Stimulated activated CD8-positive, alpha-beta memory T cell treated with anti-CD3 and anti-CD28 coated beads, Interleukin-7, amount 100 ng/mL, for 48 hours (primary cell): Measurements from ENCODE around the gene RAB7B.
"Not testable (repeated sequence)": the region's sequence is repeated elsewhere in the genome, so short reads cannot be mapped to it uniquely, and the experiment has no call there.

Experiments
- DNase-seq, 2 donors: peaks; one replicate each; pipeline ENCODE4 v3.0.0-alpha.2; 2020; ENCODE audit warnings: low read depth in 1 of 2; ENCODE audit errors: extremely low read depth in 1 of 2

Gene RAB7B, protein sequence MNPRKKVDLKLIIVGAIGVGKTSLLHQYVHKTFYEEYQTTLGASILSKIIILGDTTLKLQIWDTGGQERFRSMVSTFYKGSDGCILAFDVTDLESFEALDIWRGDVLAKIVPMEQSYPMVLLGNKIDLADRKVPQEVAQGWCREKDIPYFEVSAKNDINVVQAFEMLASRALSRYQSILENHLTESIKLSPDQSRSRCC

DNA sequence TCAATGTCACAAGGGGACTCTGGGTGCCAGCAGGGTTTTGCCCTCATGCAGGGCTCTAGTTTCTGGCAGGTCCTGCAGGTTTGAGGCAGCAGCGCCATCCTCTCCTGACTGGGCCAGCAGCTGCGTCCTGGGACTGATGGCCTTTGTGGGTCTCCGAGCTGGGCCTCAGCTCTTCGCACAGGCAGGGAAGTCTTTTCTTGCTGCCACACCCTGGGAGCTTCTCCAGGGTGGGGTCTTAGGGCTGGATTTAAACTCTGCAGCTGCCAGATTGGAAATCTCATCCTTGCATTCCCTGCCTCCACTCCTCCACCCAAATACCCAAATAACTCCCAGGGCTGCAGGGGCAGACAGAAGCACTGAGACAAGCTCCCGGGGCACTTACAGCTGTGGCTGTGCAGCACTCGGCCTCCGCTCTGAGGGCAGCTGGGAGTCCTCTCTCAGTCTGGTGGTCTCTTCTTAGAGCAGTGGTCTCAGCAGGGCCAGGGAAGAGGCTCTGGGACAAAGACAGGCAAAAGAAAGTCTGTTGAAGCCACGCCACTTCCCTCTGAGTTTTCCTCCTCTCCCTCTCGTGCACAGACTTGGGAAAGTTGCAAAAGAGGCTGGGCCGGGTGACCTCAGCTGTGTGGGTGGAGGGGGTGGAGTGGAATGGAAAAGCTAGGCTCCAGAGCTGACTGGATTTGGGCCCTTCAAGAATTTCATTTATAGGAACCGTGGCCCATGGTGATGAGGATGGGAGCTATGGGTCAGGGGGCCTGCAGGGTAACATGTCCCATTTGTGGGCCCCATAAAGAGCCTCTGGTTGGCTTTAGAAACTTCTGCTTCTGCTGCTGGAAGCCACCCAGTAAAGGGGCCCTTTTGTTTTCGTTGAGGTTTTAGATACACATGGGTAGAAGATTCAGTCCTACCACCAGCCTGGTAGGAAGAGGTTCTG, at the start of gene RAB7B:
Gene RAB7B (minus strand): TSS at position 525 of the 931 bp plus-strand sequence. CDS start 9,260 bp downstream, outside the sequence.
- no peak for DNase-seq

DNA sequence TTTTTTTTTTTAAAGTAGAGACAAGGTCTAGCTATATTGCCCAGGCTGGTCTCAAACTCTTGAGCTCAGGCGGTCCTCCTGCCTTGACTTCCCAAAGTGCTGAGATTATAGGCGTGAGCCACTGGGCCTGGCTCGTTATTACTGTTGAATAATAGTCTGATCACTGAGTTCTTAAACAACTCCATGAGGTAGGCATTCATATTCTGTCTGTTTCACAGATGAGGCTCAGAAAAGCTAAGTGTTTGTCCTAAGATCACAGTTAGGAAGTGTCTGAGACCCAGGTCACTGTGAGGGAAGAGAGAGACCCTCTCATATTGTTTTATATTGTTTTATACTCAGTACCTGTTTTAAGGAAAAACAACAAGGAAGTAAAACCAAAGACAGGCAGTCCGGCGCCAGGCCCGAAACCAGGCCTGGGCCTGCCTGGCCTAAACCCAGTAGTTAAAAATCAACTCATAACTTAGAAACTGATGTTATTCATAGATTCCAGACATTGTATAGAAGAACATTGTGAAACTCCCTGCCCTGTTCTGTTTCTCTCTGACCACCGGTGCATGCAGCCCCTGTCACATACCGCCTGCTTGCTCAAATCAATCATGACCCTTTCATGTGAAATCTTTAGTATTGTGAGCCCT, 49.2 kb upstream of the RAB7B start:
- not testable (repeated sequence) for DNase-seq

DNA sequence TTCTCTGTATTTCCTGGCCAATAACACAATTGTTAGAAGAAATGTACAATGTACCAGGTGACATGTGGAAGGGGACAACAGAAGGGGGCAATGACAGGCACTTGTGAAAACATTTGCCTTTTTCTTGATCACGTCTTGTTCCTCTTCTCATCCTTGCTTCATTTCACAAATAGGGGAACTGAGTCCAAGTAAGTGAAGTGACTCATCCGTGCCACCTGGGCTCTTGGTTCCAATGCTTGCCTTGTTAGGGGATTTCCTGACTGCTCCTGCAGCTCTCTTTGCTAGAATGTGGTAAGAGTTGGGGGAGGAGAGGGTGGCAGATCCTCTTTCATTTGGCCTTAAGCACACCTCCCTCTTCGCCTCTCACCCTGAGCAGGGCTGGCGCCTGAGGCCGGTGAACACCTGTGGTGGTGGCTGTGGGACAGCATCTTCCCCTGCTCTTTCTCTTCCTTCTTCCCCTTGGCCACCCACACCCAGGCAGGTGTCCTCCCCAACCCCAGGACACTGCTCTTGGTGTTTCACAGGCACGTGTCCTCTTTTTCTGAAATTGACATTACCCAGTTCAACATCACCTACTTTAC, 47.5 kb upstream of the RAB7B start:
- DNase-seq = peak; percentile 10 to 42

DNA sequence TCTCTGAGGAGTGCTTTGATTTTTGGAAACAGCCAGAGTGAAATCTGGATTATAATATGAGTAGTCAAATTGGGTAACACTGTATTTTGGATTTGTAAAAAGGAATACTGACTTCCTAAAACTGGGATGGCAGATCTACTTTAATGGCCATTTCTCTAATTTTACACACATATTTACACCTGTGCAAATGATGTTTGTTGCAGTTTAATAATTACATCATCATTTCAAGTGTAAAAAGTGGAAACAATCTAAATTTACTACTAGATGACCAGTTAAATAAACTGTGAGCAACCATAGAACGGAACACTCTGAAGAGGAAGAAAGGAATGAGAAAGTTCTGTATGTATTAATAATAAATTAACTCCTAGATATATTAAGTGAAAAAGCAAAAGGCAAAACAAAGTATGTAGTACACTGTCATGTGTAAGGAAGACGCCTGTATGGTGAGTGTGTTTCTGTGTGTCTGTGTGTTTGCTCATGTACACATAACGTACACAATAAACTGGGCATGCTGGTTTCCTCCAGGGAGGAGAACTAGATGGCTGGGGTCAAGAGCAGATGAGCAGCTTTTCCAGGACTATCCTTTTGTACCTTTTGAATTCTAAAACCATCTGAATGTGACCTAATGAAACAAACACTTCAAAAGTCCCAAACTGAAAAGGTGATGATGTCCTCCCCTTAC, 46.9 kb upstream of the RAB7B start:
- no peak for DNase-seq

DNA sequence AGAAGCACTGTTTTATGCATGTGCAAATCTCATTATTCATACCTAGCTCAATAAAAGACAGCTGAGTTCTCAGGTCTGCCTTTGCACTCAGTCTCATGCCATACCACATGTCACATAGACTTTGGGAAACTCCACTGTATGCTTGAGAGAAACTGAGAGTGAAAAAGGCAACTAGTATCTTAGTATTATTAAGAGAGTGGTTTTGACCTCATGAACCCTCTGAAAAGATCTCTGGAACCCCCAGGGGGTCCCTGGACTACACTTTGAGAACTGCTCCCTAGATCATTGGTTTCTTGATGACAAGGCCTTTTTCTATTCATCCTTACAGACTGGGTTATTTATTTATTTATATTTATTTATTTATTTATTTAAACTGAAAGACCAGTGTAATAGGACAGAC, 46.1 kb upstream of the RAB7B start:
- DNase-seq = no peak

DNA sequence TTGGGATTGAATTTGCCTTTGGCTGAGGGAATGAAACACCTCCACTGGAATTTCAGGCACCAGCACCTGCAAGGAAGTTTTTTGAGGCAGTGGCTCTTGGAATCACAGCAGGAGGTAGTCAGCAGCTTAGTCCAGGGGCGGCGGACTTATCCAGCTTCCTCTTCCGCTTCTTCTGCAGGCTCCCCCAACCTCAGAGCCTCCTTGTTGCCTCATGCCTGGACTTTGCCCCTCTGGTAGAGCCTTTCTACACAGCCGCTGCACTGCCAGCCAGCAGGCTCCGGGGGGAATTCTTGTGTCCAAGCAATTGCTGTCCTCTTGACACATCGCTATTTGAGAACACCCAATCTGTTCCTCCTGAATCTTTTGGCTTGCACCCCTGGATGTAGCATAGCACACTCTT, 45.4 kb upstream of the RAB7B start:
- no peak for DNase-seq

DNA sequence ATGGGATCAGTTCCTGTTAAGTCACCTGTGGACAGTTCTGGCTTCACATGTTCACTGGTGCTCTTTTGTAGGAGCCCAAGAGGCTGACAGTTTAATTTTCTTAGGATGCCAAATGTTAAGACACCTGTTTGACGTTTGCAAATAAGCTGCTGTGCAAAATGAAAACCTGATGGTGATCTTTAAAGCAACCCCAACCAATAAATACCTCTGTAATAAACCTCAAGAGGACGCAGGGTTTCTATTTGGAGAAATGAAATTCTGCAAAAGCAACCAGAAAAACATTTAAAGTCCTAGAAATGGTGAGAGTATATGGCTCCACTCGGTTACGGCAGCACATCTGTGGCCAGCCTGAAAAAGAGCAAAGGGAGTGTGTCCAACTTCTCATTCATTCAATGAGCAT, 44.1 kb upstream of the RAB7B start:
- no peak for DNase-seq

DNA sequence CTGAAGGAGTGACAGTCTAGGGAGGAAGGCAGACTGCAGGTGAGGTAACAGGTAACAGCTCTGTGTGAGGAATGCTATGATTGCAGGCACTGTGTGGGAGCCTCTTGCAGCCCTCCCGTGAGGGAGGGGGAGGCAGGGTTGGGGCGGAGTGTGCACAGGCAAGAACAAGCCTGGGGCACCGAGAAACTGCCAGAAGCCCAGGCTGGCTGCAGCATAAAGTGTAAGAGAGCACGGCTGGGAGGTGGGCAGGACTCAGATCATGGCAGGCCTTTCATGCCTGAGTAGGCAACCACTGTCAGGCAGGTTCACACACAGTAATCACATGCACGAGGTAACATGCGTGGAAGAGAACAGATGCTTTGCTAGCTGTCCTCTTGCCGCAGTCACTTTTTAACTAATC, 38.4 kb upstream of the RAB7B start:
- DNase-seq = no peak

DNA sequence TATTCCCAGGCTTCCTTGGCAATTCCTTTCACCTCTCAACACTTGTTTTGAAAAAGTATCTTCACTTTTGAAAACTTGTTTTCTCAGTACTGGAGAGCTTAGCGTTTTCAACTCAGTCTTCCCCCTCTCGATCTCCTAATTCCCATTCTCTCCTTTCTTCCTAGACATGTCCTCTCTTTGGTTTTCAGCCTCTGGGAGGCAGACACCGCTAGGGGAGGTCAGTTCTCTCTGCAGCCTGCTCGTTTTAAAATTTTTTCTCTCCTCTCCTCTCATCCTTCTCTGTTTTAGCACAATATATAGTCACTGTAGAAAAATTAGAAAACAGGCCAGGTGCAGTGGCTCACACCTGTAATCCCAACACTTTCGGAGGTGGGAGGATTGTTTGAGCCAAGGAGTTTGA, 37.1 kb upstream of the RAB7B start:
- no peak for DNase-seq

DNA sequence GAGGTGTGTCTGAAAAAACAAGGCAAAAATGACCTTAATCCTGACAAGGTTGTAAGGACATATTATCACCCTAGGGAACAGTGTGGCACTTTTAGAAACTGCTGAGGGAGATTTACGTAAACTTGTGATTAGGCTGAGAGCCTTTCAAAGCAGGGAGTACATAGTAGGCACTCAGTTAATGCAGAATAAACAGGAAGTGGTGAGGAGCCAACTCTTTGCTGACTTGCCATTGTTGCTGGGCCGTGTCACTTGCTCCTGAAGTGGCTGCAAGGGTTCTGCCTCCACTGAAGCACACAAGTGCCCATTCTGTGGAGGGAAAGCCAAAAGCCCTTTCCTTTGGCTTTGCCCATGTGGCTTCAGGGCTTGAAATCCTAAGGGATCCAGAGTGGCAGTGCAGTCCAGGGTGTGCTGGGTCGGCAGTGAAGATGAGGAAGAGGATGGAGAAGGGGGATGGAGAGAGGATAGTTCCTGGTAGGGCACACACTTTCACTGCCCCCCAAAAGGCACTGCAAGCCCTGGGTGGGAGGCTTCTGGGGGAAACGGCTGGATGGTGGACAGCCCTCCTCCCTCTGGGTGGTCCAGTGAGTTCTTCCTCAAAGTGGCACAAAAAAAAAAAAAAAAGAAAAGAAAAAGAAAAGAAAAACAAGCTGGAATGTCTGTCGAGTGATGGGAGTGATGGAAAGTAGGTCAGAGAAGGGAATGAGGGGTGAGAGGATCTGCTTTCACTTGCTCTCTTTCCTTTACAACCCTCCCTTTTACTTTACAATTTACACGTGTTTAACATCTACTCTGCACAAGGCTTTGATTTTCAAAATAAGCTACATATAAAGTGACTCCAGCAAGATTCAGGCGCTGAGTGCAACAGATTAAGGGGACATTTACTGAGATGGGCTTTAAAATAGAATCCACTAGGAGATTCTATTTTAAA, 36.1 kb upstream of the RAB7B start:
- DNase-seq = no peak

DNA sequence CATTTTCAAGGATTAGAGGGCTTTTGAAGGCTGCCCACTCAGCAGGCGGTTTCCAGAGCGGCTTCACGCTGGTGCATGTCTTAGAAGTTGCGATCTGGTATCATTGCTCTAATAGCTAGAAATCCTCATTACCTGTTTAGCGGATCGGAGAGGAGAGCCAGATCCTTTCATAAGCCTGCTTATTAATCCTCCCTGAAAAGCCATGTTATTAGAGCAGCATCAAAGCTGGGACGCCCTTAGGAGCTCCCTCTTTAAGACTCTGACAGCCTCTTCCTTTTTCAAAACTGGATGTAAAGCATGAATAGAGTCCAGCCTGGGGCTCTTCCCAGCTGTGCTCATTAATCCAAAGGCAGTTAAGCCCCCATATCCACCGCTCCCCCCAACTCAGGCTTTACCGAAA, 34.4 kb upstream of the RAB7B start:
- no peak for DNase-seq

DNA sequence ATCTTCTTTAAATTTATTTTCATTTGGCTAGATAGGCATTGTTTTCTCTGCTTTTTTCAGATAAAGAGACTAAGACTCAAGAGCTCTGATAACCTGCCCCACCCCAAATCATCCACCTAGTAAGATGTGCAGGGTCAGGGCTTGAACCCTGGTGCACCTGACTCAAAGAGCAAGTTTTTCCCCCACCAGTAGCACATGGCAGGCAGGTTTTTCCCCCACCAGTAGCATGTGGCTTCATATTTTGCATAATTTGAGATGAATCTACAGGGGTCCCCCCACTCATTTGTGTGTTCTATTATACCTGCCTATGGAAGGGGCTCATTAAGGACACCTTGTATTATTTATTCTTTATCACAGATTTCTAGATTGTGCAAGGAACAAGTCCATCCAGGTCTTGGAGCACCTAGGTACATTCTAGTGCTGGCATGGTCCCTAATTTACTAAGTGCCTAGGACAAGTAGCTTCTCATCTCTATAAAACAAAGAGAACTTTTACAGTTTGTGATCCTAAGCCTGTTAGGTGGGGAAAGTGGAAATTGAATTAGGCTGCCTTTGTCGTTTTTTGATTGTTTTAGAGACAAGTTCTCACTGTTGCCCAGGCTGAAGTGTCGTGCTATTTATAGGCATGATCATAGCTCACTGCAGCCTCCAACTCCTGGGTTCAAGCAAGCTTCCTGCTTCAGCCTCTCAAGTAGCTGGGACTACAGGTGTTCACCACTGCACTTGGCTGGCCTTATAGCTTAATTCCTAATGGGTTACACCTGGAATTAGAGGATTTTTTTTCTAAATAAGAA, 33.7 kb upstream of the RAB7B start:
- no peak for DNase-seq

DNA sequence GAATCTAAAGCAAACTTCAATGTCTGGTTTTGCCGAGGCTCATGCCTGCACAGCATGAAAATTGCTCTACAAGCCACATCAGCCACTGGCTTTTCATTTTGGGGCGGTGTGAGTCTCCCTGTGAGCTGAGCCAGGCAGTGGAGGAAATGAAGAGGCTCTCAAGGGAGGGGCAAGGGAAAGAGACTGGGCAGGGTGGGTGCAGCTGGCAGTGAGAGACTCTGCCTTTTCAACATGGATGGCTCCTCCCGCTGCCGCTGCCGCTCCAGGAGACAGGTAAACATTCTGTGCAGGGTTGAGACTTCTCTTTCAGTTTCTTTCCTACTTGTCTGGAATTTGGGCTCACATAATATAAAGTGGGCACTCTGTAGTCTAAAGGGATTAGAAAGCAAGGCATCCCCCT, 31.8 kb upstream of the RAB7B start:
- DNase-seq = no peak

DNA sequence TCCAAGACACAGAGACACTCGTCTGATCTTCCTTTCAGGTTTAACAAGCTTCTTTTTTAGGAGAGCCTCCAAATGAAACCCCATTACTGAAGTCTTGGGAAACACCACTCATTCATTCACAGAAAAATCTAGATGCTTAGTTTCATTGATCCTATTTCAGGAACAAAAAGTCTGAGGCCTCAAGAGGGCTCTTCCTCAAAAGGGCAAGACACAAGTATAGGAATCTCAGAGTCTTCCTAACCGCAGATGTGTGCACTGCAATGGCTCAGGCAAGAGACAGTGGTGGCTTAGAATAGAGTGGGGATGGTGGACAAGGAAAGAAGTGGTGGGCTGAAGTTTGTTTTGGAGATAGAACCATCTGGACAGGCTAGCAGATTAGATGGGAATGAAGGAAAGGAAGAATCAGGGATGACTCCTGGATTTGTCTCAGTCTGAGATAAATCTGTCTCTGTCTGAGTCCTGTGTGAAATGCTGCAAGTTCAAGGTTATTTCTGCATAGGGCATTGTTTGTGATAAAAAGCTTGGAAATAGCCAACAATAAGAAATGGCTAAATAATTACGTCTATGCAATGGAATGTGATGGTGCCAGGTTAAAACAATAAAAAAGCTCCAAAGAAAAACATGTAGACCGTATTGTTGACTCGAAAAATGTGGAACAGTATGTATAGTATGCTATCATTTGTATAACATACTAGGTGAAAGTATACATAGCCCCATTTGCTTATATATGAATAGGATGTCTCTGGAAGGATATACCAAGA, 29.4 kb upstream of the RAB7B start:
- no peak for DNase-seq

DNA sequence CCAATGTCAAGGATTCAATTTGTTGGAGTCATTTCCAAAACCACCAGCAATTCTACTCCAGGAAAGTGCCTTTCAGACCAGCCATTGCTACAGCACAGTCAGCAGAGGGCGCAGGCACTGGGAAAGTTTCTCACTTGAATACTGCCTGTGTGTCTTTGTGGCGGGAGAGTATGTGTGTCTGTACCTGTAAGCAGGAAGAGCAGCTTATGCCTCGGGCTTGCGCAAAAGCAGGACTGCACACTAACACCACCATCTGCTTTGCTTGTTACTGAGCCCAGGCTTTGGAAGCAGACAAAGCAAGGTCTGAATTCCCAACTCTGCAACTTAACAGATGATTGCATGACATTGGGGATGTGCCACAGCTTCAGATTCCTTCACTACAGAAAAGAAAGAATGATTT, 27.5 kb upstream of the RAB7B start:
- DNase-seq = peak; percentile 31 to 66

DNA sequence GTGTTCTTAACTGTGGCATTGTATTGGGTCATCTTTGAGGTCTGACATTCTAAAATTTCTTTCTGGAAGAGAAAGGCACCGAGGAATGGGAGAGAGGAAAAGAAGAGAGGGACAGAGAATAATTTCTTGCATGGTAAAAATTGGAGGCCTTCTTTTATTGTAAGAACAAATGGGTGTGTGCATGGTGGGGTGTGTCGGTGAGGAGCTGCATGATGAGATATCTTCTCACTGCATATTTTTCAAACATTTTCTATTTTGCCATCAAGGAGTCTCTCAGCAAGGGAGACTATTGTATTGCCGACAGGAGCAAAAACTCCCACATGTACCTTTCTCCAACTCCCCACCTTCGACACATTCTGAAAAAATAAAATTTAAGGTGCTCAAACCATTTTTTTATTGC, 27.0 kb upstream of the RAB7B start:
- no peak for DNase-seq

DNA sequence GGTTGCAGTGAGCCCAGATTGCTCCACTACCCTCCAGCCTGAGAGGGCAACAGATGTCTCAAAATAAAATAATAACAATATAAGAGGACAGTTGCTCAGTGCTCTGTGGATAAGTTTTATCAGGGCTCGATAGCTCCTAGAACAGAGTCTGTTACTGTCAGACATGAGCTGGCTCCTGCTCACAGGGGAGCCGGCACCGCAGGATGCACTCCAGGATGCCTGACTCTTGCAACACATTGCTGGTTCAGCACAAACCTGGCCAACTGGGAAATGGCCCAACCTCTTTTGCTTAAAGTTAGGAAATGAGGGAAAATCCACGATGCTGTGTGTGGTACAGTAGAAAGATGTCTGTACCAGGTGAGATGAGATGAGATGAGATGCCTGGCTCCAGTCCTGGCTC, 26.3 kb upstream of the RAB7B start:
- DNase-seq = no peak

DNA sequence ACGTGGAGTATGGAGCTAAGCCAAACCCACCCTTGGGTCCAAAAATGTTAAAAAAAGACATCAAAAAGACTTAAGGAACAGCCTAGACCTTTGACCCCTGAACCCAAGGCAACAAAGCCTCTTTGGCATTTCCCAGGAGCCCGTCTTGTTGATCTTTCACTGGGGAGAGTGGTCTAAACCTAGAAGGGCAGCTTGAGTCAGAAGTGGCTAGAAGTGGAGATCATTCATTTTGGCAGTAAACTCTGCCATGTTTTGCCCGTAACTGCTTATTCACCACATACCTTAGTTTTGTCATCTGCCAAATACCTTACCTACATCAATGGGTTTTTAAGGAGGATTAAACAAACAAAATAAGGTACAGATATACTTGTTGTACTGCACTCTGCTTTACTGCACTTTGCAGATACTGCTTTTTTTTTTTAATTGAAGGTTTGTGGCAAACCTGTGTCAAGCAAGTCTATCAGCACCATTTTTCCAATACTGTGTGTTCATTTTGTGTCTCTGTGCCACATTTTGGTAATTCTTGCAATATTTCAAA, 22.2 kb upstream of the RAB7B start:
- no peak for DNase-seq
